ENCODE data around the gene TMUB2. TPM values are rescaled to one million over a fixed set of nuclear protein-coding genes. Genes with fewer than 3 reads are reported as not detected.
"Not testable (repeated sequence)": the region's sequence is repeated elsewhere in the genome, so short reads cannot be mapped to it uniquely, and the experiment has no call there.

Gene TMUB2
- polyA plus RNA-seq, 3 donors: 50.3 to 60.8 (median 50.4) TPM

DNA sequence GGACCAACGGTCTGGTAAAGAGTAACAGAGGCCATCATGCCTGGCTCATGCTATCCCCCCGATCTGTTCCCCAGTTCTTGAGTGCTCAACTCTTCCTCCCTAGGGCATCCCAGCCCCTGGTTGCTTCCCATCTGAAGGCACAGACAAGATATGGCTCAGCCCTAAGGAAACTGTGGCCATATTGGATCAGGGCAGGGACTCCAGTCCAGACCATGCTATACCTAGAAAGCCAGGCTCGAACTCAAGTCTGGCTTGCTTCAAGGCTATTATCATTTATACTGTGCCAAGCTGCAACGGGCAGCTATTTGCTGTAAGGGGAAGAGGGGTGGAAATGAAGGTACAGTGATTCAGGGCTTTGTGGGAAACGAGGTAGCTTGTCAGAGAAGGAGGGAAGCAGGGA is 29.9 kb downstream of the TMUB2 start:
- DNase-seq: no peak

DNA sequence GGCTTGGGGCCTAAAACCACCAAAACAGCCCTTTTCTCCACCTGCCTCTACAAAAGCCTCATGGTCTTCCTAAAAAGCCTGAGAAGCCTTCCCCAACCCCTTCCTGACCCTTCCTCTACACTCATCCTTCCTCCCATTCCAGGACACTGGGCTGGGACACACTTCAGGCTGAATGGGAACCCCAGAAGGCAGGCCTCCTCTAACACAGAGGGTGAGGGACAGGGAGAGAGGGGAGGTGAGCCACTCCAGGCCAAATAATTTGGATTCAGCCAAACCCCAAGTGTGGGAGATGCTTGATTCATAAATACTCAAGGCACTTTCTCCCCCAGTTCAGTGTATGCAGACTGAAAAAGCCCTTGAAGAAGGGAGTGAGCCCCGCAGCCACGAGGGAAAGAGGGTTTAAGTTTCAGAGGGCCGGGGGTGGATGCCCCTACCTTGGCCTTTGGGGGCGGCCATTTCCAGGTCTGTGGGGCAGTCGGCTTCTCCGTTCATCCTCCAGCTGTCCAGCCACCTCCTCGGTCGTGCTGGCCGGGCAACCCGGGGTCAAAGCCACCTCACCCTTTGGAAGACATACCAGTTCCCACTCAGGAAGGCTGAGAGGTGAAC is 31.1 kb downstream of the TMUB2 start:
- DNase-seq: no peak

DNA sequence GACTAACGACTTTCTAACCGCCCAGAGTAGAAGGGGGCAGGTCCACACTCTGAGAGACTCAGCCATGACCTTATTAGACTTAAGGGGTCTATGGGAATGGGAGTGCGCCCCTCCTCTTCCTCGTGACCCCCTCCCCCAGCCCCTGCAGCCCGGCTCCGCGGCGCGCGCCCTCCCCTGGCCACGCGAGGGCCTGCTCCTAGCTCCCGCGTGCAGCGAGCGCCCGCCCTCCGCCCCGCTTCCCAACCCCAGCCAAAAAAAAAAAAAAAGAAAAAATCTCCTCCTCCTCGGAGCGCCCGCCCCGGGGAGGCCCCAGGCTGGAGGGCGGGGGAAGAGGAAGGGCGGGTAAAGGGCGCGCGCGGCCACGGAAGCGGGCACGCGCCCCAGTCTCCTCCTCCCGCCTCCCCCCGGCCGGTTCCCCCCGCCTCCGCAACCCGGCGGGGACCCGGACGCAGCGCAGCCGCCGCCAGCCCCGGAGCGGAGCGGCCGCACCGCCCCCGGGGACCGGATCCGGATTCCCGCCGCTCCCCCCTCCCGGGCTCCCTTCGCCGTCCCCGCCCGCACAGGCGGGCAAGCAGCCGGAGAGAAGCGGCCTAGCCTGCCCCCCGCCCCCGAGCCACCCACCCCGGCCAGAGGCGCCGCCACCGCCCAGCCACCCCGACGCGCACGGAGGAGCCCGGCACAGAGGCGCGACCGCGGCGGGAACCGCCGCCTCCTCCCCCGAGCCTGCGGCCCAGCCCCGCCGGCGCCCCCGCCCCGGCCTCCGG is 31.8 kb downstream of the TMUB2 start:
- DNase-seq: peak; percentile 91

DNA sequence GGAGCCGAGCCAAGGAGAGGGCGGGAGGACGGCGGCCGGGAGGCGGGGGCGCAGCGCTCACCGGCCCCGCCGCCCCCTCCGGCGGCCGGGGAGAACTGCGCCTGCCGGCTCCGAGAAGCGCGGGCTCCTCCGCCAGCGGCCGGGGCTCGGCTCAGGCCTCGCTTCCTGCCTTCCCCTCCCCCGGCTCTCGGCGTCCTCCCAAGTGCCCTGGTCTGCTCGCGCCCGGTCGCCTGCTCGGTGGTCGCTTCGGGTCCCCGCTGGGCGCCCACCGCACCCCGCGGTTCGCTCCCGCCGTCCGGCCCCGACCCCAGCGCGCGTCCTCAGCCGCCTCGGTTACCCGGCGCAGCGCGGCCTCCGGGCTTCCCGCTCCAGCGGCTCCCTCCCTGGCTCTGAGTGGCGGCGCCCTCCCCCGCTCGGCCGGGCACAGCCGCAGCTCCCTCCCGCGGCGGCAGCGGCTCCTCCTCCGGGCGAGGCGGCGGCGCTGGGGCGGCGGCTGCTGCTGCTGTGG is 32.4 kb downstream of the TMUB2 start:
- DNase-seq: peak; percentile 60

DNA sequence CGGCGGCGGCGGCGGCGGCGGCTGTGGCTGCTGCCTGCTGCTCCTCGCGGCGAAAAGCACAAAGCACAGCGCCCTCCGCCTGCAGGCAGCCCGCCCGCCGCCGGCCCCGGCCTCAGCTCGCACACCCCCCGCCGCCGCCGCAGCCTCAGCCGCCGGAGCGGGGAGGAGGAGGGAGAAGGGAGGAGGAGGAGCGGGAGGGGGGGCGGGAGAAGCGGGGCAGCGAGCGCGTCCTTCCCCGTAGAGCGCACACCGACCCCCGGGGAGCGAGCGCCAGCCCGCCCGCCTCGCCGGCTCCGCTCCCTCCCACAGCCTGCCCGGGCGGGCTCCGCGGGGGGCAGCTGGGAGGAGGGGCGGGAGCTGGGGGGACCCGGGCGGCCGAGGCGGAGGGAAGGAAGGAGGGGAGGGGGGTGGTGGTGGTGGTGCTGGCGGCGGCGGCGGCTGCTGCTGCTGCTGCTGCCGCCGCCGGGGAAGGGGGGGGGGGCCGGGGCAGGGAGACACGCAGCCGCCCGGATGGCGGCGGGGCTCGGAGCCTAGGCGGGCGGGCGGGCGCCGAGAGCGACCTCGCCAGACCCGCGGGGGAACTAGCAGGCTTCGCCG is 32.9 kb downstream of the TMUB2 start, which contains the start of gene UBTF:
TSS of gene UBTF (minus strand) at position 60 of the 597 bp plus-strand sequence. CDS start 1,446 bp downstream, outside the sequence.
- peak; percentile 79 for DNase-seq

DNA sequence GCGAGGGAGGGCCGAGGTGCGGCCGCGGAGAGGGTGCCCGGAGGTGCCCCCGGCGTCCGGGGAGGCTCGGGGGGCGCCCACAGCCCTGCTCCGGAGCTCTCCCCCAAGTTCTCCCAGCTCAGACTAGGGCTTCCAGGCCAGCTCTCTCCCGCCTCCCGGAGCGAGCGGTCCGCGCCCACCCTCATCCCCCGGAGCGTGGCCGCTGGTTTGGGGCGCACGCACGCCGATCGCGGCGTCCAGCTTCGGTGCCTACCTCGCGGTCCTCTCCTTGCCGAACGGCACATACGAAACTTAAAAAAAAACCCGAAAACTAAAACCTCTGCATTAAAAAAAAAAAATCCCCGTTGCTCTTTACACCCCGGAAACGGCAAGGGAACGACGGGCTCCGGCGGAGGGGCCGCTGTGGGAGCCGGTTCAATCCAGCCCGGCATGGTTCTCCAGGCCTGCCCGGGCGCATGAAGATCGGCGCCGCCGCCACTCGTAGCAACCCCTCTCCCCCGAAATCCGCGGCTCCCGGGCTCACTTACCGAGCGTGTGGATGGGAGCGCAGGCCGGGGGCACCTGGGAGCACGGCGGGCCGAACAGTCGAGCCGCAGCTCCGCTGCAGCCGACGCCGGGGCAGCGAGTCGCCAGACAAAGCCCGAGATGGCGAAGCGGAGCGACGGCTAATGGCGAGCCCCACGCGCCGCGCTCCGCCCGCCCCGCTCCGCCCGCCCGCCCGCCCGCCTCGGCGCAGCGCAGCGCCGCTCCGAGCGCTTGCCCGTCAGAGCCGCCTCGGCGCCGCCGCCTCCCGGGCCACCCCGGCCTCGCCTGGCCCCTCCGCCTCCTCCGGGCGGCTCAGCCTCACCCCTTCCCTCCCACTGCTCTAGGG is 33.7 kb downstream of the TMUB2 start:
- peak; percentile 28 for DNase-seq

DNA sequence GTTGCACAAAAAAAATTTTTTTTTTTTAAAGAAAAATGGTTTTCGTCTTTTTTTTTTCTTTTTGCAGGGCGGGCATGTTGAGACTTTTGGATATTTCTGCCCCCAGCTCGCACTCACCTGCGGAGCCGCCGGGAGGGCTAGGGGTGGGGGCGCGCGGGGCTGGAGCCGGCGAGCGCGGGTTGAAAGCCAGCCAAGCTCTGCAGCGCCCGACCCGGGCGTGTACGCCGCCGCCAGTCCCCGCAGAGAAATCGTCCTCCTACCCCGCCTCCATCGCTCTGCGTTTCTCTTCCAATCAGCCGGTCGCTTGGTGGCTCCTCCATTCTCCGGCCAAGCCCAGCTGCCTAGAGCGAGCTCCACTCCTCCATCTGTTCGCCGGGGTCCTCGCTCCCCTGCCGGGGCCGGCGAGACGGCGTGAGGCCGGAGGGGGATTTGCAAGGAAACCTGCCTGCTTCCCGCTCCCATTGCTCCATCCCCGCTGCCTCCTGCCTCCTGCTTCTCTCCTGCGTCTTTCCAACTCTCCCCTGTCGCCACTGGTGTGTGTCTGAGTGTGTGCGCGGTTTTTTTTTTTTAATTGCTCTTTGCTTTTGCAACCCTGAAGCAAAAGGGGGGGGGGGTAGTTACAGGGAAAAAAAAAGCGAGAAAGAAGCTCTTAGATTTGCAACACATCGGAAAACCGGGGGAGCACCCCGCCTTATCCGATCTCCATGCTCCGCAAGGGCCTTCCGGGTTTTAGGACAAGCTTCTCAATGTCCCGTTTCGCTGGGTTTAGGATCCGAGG is 34.5 kb downstream of the TMUB2 start:
- DNase-seq: peak; percentile 82

DNA sequence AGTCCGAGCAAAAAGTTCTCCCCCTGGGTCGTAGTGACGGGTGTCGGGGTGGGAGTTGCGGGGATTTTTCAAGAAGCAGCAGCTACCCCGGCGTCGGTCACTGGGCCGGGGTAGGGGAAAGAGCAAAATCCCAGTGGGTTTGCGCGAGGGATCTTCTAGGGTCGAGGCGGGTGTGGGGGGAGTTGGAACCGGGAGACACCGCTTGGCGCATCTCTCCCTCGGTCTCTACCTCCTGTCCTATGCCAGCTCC is 35.0 kb downstream of the TMUB2 start:
- no peak for DNase-seq

DNA sequence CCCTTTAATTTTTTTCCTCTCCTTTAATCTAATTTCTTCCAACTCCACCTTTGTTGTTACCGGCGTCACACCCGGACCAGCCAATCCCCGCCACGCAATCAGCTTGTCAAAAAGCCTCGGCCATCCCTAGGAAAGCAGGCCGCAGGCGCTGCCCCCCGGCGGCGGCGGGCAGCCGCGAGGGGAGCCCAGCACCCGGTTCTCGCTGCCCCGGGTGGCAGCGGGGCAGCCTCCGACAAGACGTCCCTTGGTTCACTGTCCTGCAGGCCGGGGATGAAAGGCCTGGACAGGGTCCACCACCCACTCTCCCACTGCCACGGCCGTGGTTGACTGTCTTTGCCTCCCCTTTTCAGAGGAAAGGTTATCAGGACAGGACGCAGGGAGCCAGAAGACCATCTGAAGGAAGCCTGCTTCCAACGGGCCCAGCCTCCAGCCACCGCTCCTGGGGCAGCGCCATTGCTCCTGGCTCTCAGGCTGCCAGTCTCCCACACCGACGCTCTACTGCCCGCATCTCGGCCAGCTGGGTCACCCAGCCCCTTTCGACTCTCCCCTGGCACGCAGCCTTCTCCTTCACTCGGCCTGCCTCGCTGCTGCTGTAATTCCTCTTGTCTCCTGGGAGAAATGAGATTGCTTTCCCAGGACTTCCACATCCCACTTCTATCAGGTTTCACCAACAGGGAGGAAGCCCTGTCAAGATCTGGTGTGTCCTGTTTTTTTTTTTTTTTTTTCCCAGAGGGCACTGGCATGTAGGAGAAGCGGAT is 35.5 kb downstream of the TMUB2 start:
- DNase-seq: peak; percentile 83

DNA sequence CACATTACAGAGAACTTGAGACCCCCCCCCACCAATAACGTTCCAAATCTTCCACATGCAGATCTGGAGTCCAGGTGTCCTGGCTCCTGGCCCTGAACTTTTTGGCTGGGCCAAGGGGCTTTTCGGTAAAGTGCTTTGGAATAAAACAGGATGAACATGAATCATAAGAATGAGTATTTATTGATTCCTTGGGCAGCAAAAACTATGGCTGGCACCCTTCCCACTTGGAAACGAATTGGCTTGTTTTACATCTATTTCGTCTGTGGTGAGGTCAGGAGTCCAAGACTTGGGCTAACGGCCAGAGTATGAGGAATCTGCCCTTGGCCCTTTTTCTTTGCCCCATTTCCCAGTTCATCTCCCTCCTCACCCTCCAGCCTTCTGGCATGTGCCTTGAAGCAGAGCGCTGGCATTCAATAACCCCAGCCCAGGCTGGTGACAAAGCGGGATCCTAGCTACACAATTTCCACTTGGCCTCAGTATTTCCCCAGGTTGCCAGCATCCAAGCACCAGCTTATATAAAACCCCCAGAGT is 36.8 kb downstream of the TMUB2 start:
- DNase-seq: no peak

DNA sequence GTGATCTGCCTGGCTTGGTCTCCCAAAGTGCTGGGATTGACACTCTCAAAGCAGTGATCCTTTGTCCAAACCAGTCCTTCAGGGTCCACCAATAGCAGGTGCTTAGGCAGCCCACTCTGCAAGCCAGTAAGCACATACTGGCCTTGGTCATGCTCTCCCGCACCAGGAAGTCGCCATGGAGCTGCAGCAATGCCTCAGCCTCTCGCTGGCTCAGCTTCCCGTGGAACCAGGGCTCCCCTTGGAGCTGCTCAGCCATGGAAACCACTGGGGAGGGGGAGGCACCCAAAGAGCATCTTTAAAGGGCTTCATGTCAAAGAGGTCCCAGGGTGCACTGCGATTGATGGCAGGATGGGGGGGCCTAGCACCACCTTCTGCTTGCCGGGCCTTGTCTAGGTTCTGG is 42.3 kb downstream of the TMUB2 start:
- no peak for DNase-seq

DNA sequence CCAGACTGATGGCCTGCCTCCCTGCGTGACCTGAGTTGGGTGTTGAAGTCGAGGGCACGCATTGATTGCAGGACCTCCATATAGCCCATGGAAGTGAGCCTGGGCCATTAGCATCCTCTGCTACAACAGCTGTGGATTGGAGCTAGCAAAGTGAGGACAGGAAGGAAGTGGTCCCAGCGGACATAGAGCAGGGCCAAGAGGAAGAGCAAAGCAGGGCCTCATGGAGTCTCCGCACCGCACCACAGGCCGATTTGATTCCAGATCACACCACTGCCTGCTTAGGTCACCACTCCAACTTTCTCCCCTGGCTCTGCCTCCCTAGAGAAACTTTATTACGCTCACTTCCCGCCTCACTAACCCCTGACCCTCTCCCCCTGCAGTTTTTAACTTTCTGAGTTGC is 43.4 kb downstream of the TMUB2 start:
- no peak for DNase-seq

DNA sequence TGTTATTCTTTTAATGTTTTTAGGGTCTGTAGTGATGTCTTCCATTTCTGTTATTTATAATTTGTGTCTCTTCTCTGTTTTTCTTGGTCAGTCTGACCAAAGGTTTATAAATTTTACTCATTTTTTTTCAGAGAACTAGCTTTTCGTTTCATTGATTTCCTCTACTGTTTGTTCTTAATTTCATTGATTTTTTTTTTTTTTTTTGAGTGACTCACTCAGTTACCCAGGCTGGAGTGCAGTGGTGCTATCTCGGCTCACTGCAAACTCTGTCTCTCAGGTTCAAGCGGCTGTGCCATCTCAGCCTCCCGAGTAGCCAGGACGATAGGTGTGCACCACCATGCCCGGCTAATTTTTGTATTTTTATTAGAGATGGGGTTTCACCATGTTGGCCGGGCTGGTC is 45.3 kb downstream of the TMUB2 start:
- no peak for DNase-seq

DNA sequence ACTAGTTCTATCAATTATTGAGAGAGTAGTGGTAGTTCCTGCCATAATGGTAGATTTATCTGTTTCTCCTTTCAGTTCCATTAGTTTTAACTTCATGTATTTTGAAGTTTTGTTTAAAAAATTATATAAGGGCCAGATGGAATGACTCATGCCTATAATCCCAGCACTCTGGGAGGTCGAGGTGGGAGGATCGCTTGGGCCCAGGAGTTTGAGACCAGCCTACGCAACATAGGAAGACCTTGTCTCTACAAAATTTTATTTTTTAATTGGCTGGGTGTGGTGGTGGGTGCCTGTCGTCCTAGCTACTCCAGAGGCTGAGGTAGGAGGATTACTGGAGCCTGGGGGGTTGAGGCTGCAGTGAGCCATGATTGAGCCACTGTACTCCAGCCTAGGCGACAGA is 46.8 kb downstream of the TMUB2 start:
- no peak for DNase-seq

DNA sequence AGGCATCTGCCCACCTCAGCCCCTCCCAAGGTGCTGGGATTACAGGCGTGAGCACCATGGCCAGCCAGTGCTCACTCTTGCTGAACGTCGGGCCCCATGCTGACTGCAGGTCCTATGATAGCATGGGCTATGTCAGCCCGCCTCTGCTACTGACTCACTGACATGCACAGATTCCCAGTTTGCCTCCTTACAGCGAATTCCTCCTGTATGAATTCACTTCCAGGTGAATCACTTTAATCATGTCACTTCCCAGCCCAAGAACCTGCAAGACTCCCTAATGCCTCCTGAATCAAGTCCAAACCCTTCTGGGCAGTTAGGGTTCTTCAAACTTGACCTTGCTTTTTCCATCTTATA is 48.8 kb downstream of the TMUB2 start:
- no peak for DNase-seq

DNA sequence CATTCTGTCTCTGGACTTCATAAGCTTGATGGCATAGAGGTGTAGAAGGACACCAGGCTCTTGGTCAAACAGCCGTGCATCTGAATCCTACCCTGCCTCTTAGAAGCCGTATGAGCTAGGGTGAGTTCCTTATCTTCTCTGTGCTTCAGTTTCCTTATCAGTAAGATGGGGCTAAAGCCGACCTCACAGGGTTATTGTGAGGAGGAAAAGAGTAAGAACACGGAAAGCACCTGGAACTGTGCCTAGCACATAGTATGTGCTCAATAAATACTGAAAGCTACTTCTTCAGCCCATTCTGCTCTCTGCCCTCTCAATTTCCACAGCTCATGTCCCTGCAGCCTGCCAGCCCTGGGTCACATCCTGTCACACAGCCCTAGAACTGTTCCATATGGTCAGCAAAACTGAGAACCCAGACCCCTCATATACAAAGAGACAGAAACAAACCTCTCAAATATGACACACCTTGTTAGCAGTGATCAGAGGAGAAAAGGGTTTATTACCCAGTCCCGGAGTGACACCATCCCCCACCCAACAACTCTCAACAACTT is 49.7 kb downstream of the TMUB2 start:
- no peak for DNase-seq

DNA sequence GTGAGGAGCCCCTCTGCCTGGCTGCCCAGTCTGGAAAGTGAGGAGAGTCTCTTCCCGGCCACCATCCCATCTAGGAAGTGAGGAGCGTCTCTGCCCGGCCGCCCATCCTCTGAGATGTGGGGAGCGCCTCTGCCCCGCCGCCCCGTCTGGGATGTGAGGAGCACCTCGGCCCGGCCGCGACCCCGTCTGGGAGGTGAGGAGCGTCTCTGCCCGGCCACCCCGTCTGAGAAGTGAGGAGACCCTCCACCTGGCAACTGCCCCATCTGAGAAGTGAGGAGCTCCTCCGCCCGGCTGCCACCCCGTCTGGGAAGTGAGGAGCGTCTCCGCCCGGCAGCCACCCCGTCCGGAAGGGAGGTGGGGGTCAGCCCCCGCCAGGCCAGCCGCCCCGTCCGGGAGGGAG is 51.1 kb downstream of the TMUB2 start:
- DNase-seq: not testable (repeated sequence)

DNA sequence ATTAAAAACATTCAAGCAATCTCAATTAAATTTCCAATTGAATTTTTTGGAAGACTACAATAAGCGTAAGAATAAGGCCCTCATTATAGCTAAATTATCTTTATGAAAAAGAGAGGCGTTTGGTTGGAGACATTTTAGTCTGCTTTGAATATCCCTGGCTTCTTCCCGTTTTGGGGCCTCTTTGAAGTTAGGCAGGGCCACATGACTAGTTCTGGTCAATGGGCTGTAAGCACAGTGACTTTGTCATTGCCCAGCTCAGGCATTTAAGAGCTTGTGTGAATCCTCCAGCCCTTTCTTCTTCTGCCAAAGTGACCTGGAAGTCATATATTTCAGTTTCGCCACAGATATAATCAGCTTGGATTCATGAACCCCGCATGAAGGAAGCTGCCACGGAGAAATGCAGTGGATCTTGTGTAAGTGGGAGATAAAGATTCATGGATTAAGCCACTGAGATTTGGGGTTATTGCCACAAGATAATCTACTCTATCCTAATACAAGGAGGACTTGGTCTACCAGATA is 54.4 kb downstream of the TMUB2 start:
- no peak for DNase-seq
